ENCODE data around the gene PSMB3. TPM values are rescaled to one million over a fixed set of nuclear protein-coding genes. Genes with fewer than 3 reads are reported as not detected.

The PSMB3 gene
- total RNA-seq, 1 experiment from 2014 or later: 233 TPM

DNA sequence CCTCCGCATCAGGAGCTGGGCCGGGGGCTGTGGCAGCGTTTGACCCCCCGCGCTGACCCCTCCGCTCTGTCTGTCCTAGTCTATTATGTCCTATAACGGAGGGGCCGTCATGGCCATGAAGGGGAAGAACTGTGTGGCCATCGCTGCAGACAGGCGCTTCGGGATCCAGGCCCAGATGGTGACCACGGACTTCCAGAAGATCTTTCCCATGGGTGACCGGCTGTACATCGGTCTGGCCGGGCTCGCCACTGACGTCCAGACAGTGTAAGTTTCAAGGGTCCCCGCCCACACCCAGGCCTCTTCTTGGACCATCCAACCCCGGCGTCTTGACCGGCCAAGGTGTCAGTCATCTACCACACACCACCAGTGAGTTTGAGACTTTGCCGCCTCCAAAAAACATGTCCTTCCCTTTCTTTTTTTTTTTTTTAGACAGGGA, 548 bp downstream of the PSMB3 start:
- Histone ChIP-seq H3K36me3 (ENCODE audit: control insufficient read depth, insufficient read depth, low read length) (peaks cover 7% of the 10 kb centered on the region), H3K4me1 (ENCODE audit: control insufficient read depth, insufficient read depth, low read length) (no peaks in the 10 kb centered on the region), H3K27me3 (ENCODE audit: control insufficient read depth, insufficient read depth, low read length) (no peaks in the 10 kb centered on the region), H3K4me3 (ENCODE audit: low read depth in 2 of 2, low read length in 2 of 2) (peak overlapping the region; percentile 76 to 90), H3K27ac (ENCODE audit: low read length) (peak overlapping the region; percentile 96), H3K9me3 (ENCODE audit: control insufficient read depth, insufficient read depth, low read depth, low read length) (no peaks in the 10 kb centered on the region)
- intact Hi-C loops (cut with micrococcal nuclease; ENCODE audit: unreplicated experiment) (no loop called here), in situ Hi-C loops (cut with HindIII; ENCODE audit: low pct_unique_long_range_greater_than_20kb, low sequenced_read_pairs) (no loop called here)
- TSS peak; percentile 94 for BruUV-seq (replicated peaks)
- CTCF ChIA-PET: no interaction called here
- no peak for TF ChIP-seq SIN3A (IDR thresholded peaks at IDR 0.05; ENCODE audit: borderline replicate concordance, insufficient read depth, low read depth, low read length)
- no peak for ATAC-seq
- DNase-seq (ENCODE audit: low read depth, low spot score): no peak
- POLR2A ChIA-PET: no interaction called here

- no peak overlapping the region for H3K27ac ChIP-seq (ENCODE audit: low read length)
- TF ChIP-seq POLR2AphosphoS5 (IDR thresholded peaks at IDR 0.05; ENCODE audit: low read depth, low read length) (no peak), CTCF (IDR thresholded peaks at IDR 0.05) (no peak)
- TF ChIP-seq, protein P1, sequence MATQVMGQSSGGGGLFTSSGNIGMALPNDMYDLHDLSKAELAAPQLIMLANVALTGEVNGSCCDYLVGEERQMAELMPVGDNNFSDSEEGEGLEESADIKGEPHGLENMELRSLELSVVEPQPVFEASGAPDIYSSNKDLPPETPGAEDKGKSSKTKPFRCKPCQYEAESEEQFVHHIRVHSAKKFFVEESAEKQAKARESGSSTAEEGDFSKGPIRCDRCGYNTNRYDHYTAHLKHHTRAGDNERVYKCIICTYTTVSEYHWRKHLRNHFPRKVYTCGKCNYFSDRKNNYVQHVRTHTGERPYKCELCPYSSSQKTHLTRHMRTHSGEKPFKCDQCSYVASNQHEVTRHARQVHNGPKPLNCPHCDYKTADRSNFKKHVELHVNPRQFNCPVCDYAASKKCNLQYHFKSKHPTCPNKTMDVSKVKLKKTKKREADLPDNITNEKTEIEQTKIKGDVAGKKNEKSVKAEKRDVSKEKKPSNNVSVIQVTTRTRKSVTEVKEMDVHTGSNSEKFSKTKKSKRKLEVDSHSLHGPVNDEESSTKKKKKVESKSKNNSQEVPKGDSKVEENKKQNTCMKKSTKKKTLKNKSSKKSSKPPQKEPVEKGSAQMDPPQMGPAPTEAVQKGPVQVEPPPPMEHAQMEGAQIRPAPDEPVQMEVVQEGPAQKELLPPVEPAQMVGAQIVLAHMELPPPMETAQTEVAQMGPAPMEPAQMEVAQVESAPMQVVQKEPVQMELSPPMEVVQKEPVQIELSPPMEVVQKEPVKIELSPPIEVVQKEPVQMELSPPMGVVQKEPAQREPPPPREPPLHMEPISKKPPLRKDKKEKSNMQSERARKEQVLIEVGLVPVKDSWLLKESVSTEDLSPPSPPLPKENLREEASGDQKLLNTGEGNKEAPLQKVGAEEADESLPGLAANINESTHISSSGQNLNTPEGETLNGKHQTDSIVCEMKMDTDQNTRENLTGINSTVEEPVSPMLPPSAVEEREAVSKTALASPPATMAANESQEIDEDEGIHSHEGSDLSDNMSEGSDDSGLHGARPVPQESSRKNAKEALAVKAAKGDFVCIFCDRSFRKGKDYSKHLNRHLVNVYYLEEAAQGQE (IDR thresholded peaks at IDR 0.05; ENCODE audit: insufficient read depth in 1 of 2, low read depth in 2 of 2, low read length in 1 of 2): no peak
- H3K9me3 ChIP-seq (ENCODE audit: control insufficient read depth, insufficient read depth, low read depth, low read length): no peaks in the 10 kb centered on the region
- in situ Hi-C loops (cut with HindIII; ENCODE audit: low pct_unique_long_range_greater_than_20kb, low sequenced_read_pairs): no loop called here
- H3K36me3 ChIP-seq (ENCODE audit: control insufficient read depth, insufficient read depth, low read length): peaks cover 6% of the 10 kb centered on the region; the same call in 1 of the 2 replicates
- ATAC-seq: peak; percentile 60
- intact Hi-C loops (cut with micrococcal nuclease; ENCODE audit: unreplicated experiment): no loop called here
- no peak overlapping the region for H3K4me3 ChIP-seq (ENCODE audit: low read depth in 2 of 2, low read length in 2 of 2)
- no peak for DNase-seq (ENCODE audit: low read depth, low spot score)
- CTCF ChIA-PET: no interaction called here
- POLR2A ChIA-PET: no interaction called here
- no TSS peak for BruUV-seq (replicated peaks)
- H3K4me1 ChIP-seq (ENCODE audit: control insufficient read depth, insufficient read depth, low read length): no peaks in the 10 kb centered on the region
- H3K27me3 ChIP-seq (ENCODE audit: control insufficient read depth, insufficient read depth, low read length): no peaks in the 10 kb centered on the region
Observed at GRCh38 chr17:38761612-38762011, 9.1 kb downstream of the PSMB3 start.

DNA sequence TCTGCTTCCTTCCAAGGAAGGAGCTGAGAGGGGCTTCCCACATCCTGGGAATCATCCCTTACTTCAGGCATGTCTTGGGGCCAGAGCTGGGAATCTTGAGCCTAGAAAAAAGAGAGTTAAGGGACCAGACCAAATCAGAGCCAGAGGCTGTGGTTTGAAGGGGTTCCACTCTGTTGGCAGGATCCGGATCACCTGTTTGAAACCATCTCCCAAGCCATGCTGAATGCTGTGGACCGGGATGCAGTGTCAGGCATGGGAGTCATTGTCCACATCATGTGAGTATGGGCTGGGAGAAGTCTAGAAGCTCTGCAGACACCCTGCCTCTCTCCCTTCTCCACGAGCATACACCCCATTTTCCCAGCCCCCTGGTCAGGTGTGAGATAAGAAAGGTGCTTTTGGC, 9.7 kb downstream of the PSMB3 start:
- TF ChIP-seq TCF7L2 (IDR thresholded peaks at IDR 0.05; ENCODE audit: low read depth, low read length) (no peak), SIN3A (IDR thresholded peaks at IDR 0.05; ENCODE audit: borderline replicate concordance, insufficient read depth, low read depth, low read length) (no peak), CTCF (IDR thresholded peaks at IDR 0.05) (no peak), POLR2AphosphoS5 (IDR thresholded peaks at IDR 0.05; ENCODE audit: low read depth, low read length) (no peak)
- TF ChIP-seq, protein P1 (IDR thresholded peaks at IDR 0.05; ENCODE audit: insufficient read depth in 1 of 2, low read depth in 2 of 2, low read length in 1 of 2): no peak
- intact Hi-C loops (cut with micrococcal nuclease; ENCODE audit: unreplicated experiment): no loop called here
- no TSS peak for BruUV-seq (replicated peaks)

More for the DNA sequence above, 9.7 kb downstream of the PSMB3 start:
- POLR2A ChIA-PET: no interaction called here
- Histone ChIP-seq H3K36me3 (ENCODE audit: control insufficient read depth, insufficient read depth, low read length) (peaks cover 4% of the 10 kb centered on the region; the same call in 1 of the 2 replicates), H3K4me1 (ENCODE audit: control insufficient read depth, insufficient read depth, low read length) (no peaks in the 10 kb centered on the region), H3K4me3 (ENCODE audit: low read depth in 2 of 2, low read length in 2 of 2) (no peak overlapping the region), H3K9me3 (ENCODE audit: control insufficient read depth, insufficient read depth, low read depth, low read length) (no peaks in the 10 kb centered on the region), H3K27ac (ENCODE audit: low read length) (no peak overlapping the region), H3K27me3 (ENCODE audit: control insufficient read depth, insufficient read depth, low read length) (no peaks in the 10 kb centered on the region)
- DNase-seq (ENCODE audit: low read depth, low spot score): no peak
- in situ Hi-C loops (cut with HindIII; ENCODE audit: low pct_unique_long_range_greater_than_20kb, low sequenced_read_pairs): no loop called here
- CTCF ChIA-PET: interaction anchor here (0.5 kb wide), 1 partner anchor 27 kb away, joined by 9 read pairs; no protein-coding TSS in a partner anchor
- no peak for ATAC-seq
